Brain microvascular endothelial cell (primary cell): Measurements from ENCODE around the gene SYCN.

ENCODE experiments used
- DNase-seq: peaks from one replicate; pipeline ENCODE4 v3.0.0-alpha.2; 2020
- H3K27ac ChIP-seq: fragments of 250-450 bp; sonication (Bioruptor Pico); 2 replicates; pipeline ENCODE4 v1.5.1; 2020; ENCODE audit warnings: mild to moderate bottlenecking, moderate library complexity
- H3K27me3 ChIP-seq: fragments of 250-450 bp; sonication (Bioruptor Pico); replicated peaks from 2 replicates; pipeline ENCODE4 v1.5.1; 2020; ENCODE audit warnings: mild to moderate bottlenecking
- H3K36me3 ChIP-seq: fragments of 250-450 bp; sonication (Bioruptor Pico); replicated peaks from 2 replicates; pipeline ENCODE4 v1.5.1; 2020; ENCODE audit warnings: mild to moderate bottlenecking
- H3K4me3 ChIP-seq: 2 replicates; pipeline ENCODE4 v1.5.1; 2011; ENCODE audit warnings: low read depth, mild to moderate bottlenecking, control low read depth, low read length, moderate library complexity
- CTCF ChIP-seq: IDR thresholded peaks from 2 replicates; pipeline ENCODE4 v1.5.1; 2011; ENCODE audit warnings: low read depth, mild to moderate bottlenecking, moderate library complexity, low read length, control low read depth, inconsistent platforms; ENCODE audit errors: missing control alignments
- in situ Hi-C: cut with HindIII; loops from 2 replicates; pipeline ENCODE4 v1.10.0; 2017; ENCODE audit warnings: low sequenced_read_pairs, low pct_ligation_motif_present

Gene SYCN, protein sequence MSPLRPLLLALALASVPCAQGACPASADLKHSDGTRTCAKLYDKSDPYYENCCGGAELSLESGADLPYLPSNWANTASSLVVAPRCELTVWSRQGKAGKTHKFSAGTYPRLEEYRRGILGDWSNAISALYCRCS

GRCh38 chr19:39203372-39204341 lies at the start of gene SYCN:
TSS of gene SYCN (minus strand) at chr19:39204263. CDS start at chr19:39204254, 9 bp downstream.
- in situ Hi-C loops: no loop called here
- Histone ChIP-seq H3K4me3 (no peak within 1 kb of the TSS), H3K27me3 (peaks cover 27% of the 10 kb centered on the region), H3K36me3 (no peaks in the 10 kb centered on the region), H3K27ac (no peak within 1 kb of the TSS)
- TF ChIP-seq CTCF: no peak
- no peak for DNase-seq

DNA sequence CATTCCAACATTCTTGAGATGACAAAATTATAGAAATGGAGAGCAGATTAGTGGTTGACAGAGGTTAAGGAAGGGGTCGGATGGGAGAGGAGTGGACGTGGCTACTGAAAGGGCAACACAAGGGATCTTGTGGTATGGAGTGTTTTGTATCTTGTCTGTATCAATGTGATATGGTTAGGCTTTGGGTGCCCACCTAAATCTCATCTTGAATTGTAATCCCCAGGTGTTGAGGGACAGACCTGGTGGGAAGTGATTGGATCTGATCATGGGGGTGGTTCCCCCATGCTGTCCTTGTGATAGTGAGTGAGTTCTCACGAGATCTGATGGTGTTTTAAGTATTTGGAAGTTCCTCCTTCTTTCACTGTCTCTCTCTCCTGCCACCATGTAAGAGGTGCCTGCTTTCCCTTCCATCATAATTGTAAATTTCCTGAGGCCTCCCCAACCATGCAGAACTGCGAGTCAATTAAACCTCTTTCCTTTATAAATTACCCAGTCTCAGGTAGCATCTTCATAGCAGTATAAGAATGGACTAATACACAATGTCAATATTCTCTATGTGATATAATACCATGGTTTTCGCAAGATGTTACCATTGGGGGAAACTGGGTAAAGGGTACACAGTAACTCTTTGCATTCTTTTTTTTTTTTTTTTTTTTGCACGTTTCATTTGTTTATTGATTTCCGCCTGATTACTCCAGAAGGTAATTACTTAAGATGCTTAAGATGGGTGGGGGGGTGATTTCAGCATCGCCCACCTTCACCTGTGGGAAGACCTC lies 49.5 kb upstream of the SYCN start:
- Histone ChIP-seq H3K36me3 (no peaks in the 10 kb centered on the region), H3K4me3 (no peak overlapping the region), H3K27me3 (peaks cover 28% of the 10 kb centered on the region), H3K27ac (no peak overlapping the region)
- in situ Hi-C loops: no loop called here
- DNase-seq: no peak
- no peak for TF ChIP-seq CTCF

DNA sequence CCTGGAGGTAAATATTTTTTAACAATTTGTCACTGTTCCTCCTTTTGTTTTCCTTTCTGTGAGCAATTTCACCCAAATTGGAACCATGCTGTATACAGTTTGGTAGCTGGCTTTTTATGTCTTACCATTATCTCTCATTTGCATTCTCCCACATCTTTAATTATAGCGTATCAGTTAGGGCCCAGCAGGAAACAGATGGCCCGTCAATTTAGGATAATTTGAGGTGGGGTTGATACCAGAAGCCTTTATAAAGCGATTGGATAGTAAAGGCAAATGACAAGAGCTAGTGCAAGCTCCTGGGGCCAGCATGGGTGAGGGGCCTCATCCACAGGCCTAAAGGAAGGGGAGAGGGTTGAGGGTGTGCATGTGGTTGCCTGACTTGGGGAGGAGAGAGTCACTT lies 48.4 kb upstream of the SYCN start:
- no peak overlapping the region for H3K4me3 ChIP-seq
- H3K36me3 ChIP-seq: no peaks in the 10 kb centered on the region
- H3K27ac ChIP-seq: no peak overlapping the region
- in situ Hi-C loops: no loop called here
- no peak for DNase-seq
- peaks cover 39% of the 10 kb centered on the region for H3K27me3 ChIP-seq
- no peak for TF ChIP-seq CTCF

- no peak overlapping the region for H3K27ac ChIP-seq
- no peaks in the 10 kb centered on the region for H3K36me3 ChIP-seq
- no peak for TF ChIP-seq CTCF
- in situ Hi-C loops: no loop called here
- H3K4me3 ChIP-seq: no peak overlapping the region
- peaks cover 45% of the 10 kb centered on the region for H3K27me3 ChIP-seq
- no peak for DNase-seq
These were observed 47.8 kb upstream of the SYCN start for GRCh38 chr19:39251846-39252245.

GRCh38 chr19:39251081-39251480 lies 47.0 kb upstream of the SYCN start:
- TF ChIP-seq CTCF: no peak
- H3K36me3 ChIP-seq: no peaks in the 10 kb centered on the region
- peaks cover 45% of the 10 kb centered on the region for H3K27me3 ChIP-seq
- no peak overlapping the region for H3K27ac ChIP-seq
- in situ Hi-C loops: no loop called here
- DNase-seq: no peak
- H3K4me3 ChIP-seq: no peak overlapping the region
